Gastrocnemius medialis (tissue), 4 donors: ENCODE measurements around the gene CALD1. TPM values are rescaled to one million over a fixed set of nuclear protein-coding genes. Genes with fewer than 3 reads are reported as not detected.
A peak's percentile ranks its signal among the peaks of the same experiment; 100 is the strongest.

Experiments
- ATAC-seq, 2 donors: fragments of 150-250 bp; one replicate each; pipeline ENCODE4 v1.9.1; 2016
- DNase-seq, 2 donors: peaks; one replicate each; pipeline ENCODE4 v3.0.0-alpha.2; 2019
- H3K27ac ChIP-seq, 4 donors: fragments of 200-600 bp; sonication (generic); 1 replicate in 1 of 4; 2 replicates in 3 of 4; pipeline ENCODE4 v1.5.1; 2016 to 2018; ENCODE audit warnings: mild to moderate bottlenecking in 2 of 4, moderate library complexity in 1 of 4
- H3K27me3 ChIP-seq, 3 donors: fragments of 200-600 bp; sonication (generic) in 2 of 3; 1 replicate in 1 of 3; 2 replicates in 2 of 3; pipeline versions ENCODE4 v1.5.1 to v1.6.0; 2016 to 2019; ENCODE audit warnings: mild to moderate bottlenecking in 1 of 3, moderate library complexity in 1 of 3
- H3K36me3 ChIP-seq, 2 donors: fragments of 200-600 bp; sonication (generic) in 1 of 2; one replicate each; pipeline ENCODE4 v1.5.1; 2017 to 2018
- H3K4me1 ChIP-seq, 2 donors: fragments of 200-600 bp; sonication (generic) in 1 of 2; one replicate each; pipeline ENCODE4 v1.5.1; 2016 to 2017; ENCODE audit warnings: mild to moderate bottlenecking in 2 of 2
- H3K4me3 ChIP-seq, 4 donors: fragments of 200-600 bp; sonication (generic) in 3 of 4; 1 replicate in 1 of 4; 2 replicates in 3 of 4; pipeline ENCODE4 v1.5.1; 2016 to 2019; ENCODE audit warnings: mild to moderate bottlenecking in 2 of 4
- H3K9me3 ChIP-seq, 3 donors: fragments of 200-600 bp; sonication (generic) in 2 of 3; 1 replicate in 1 of 3; 2 replicates in 2 of 3; pipeline ENCODE4 v1.5.1; 2016 to 2019
- CTCF ChIP-seq, 5 experiments: fragments of 450-650 bp in 3 of 5; fragments of 200-600 bp in 2 of 5; sonication (generic) in 2 of 5; IDR thresholded peaks in 4 of 5; conservative IDR thresholded peaks in 1 of 5; 1 replicate in 4 of 5; 2 replicates in 1 of 5; pipeline ENCODE4 v1.5.1; 2016 to 2019; ENCODE audit warnings: antibody characterized with exemption in 5 of 5, mild to moderate bottlenecking in 3 of 5, moderate library complexity in 3 of 5
- POLR2A ChIP-seq, 2 donors: fragments of 450-650 bp; IDR thresholded peaks; one replicate each; pipeline ENCODE4 v1.6.1; 2017; ENCODE audit warnings: antibody characterized with exemption in 2 of 2, mild to moderate bottlenecking in 2 of 2, moderate library complexity in 2 of 2
- in situ Hi-C, 4 donors: fragments of 200-750 bp; cut with MboI; loops; one replicate each; pipeline versions ENCODE4 v1.15.0 to v1.8.0; 2017; ENCODE audit warnings: low sequenced_read_pairs in 4 of 4
- intact Hi-C: fragments of 100-400 bp; cut with DNase I; formaldehyde crosslinking; loops from one replicate; pipeline ENCODE4 v1.15.1; 2023; ENCODE audit warnings: low total_unique reads
- total RNA-seq, 4 donors: library from RNA; depleted of rRNA; stranded (reverse); fragments of >200 nt; gene quantifications; one replicate each; pipeline versions ENCODE4 v1.1.0 to v1.2.3, GENCODE V29; 2016

CALD1 gene
- total RNA-seq, 4 donors from 2014 or later: 25.9 to 43.2 (median 32.3) TPM

- Histone ChIP-seq H3K27me3 (no peaks in the 10 kb centered on the region), H3K4me3 (no peak overlapping the region), H3K4me1 (peaks cover 28 to 40% of the 10 kb centered on the region in 2 donors), H3K27ac (peak overlapping the region; percentile 32 to 57 (median 38)), H3K36me3 (peaks cover 0 to 25% of the 10 kb centered on the region in 2 donors), H3K9me3 (no peaks in the 10 kb centered on the region)
- ATAC-seq: no peak
- DNase-seq: no peak
- intact Hi-C loops: loop anchor here (2.0 kb wide), 1 partner anchor 23 kb away; no protein-coding TSS in a partner anchor
- no peak for TF ChIP-seq POLR2A (IDR thresholded peaks at IDR 0.05)
- in situ Hi-C loops: loop anchor here in 1 of 4 donors (25.0 kb wide), 1 partner anchor 196 kb away; no protein-coding TSS in a partner anchor
Observed at GRCh38 chr7:134991469-134992339, 212.3 kb downstream of the CALD1 start.

GRCh38 chr7:134992626-134993179, 213.3 kb downstream of the CALD1 start:
- Histone ChIP-seq H3K4me3 (no peak overlapping the region), H3K27ac (peak overlapping the region; percentile 32 to 57 (median 38)), H3K9me3 (no peaks in the 10 kb centered on the region), H3K36me3 (peaks cover 0 to 25% of the 10 kb centered on the region in 2 donors), H3K4me1 (peaks cover 28 to 36% of the 10 kb centered on the region in 2 donors), H3K27me3 (no peaks in the 10 kb centered on the region)
- no peak for DNase-seq
- peak in 1 of 2 donors; percentile 28 for ATAC-seq
- intact Hi-C loops (loop anchor here (2.0 kb wide), 1 partner anchor 24 kb away; no protein-coding TSS in a partner anchor), in situ Hi-C loops (loop anchor here in 1 of 4 donors (25.0 kb wide), 1 partner anchor 195 kb away; no protein-coding TSS in a partner anchor)
- TF ChIP-seq POLR2A (IDR thresholded peaks at IDR 0.05): no peak
- TF ChIP-seq CTCF (IDR thresholded peaks at IDR 0.05 in 4 of 5, conservative IDR thresholded peaks at IDR 0.05 in 1 of 5): no peak

DNA sequence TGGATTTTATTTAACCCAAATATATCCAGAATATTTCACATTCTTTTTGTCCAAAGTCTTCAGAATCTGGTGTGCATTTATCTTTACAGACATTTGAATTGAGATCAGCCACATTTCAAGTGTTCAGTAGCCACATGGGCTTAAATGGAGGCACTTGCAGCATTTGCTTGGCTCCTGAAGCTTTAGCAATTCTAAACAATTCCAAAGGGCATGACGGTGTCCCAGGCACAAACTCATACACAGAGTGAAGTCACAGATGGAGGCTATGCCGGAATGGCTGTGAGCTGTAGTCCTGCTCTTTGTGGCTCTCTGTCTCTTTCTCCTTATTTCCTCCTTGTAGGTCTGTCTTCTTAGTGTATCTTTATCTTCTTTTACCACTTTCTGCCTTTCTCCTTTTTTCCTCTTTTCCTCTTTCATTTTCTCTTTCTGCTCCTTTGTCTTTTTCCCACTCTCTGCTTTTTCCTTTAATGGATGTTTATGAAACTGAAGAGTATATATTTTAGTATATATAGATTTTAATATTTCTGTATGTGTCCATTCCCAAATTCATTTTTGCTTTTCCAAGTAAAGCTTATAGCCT, 214.5 kb downstream of the CALD1 start:
- peaks cover 0 to 25% of the 10 kb centered on the region in 2 donors for H3K36me3 ChIP-seq
- H3K27me3 ChIP-seq: no peaks in the 10 kb centered on the region
- TF ChIP-seq CTCF (IDR thresholded peaks at IDR 0.05 in 4 of 5, conservative IDR thresholded peaks at IDR 0.05 in 1 of 5) (no peak), POLR2A (IDR thresholded peaks at IDR 0.05) (no peak)
- no peak for ATAC-seq
- peaks cover 19 to 29% of the 10 kb centered on the region in 2 donors for H3K4me1 ChIP-seq
- DNase-seq: no peak
- no peaks in the 10 kb centered on the region for H3K9me3 ChIP-seq
- no peak overlapping the region for H3K27ac ChIP-seq
- in situ Hi-C loops (loop anchor here in 1 of 4 donors (25.0 kb wide), 1 partner anchor 193 kb away; no protein-coding TSS in a partner anchor), intact Hi-C loops (loop anchor here (2.0 kb wide), 1 partner anchor 25 kb away; no protein-coding TSS in a partner anchor)
- H3K4me3 ChIP-seq: no peak overlapping the region

DNA sequence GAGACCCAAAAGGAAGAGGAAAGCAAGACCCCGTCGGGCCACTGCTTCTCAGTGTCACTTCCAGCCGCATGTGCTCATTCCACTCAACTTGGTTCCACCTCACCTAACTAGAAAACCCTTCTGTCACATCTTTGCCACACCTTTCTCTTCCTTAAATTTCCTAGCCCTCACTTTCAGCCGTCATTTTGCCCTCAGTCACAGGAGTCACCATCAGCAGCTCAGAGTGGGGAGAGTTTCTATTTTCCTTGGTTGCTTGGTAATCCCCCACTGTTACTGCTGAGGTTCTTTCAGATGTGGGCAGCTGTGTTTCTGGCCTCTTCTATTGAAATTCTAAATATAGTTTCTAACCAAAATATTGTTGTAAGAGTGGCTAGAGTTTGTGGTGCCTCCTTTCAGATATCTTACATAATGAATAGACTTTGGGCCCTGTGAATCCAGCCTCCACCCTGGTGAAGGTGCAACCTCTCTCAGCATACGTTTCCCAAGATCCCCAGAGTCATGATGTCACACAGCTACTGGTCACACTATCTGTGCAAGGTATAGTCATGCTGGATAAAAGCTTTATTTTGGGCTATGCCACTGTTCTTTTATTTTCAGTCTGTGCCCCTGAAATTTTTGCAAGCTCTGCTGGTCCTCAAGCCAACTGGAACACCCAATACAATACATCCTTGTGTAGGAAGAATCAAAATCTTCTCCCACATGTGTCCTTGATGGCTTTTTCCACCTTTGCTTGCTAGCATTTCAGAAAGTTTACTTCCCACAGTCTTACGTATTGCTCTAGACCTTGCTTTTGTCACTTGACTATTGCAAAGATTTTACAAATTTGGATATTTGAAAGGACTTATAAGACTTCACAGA, 216.0 kb downstream of the CALD1 start:
- intact Hi-C loops: no loop called here
- no peak overlapping the region for H3K4me3 ChIP-seq
- no peak for DNase-seq
- peaks cover 0 to 25% of the 10 kb centered on the region in 2 donors for H3K36me3 ChIP-seq
- H3K27me3 ChIP-seq: no peaks in the 10 kb centered on the region
- in situ Hi-C loops: loop anchor here in 1 of 4 donors (25.0 kb wide), 1 partner anchor 192 kb away; no protein-coding TSS in a partner anchor
- H3K4me1 ChIP-seq: peaks cover 19 to 29% of the 10 kb centered on the region in 2 donors
- peak overlapping the region in 1 of 4 donors; percentile 6 for H3K27ac ChIP-seq
- no peak for ATAC-seq
- H3K9me3 ChIP-seq: no peaks in the 10 kb centered on the region
- no peak for TF ChIP-seq CTCF (IDR thresholded peaks at IDR 0.05 in 4 of 5, conservative IDR thresholded peaks at IDR 0.05 in 1 of 5)
- TF ChIP-seq POLR2A (IDR thresholded peaks at IDR 0.05): no peak
